Endothelial cell of umbilical vein (primary cell): Measurements from ENCODE around the gene DUOXA1.

Experiments used
- POLR2A ChIP-seq: IDR thresholded peaks from 2 replicates; pipeline ENCODE4 v1.6.1; 2012; ENCODE audit warnings: low read depth, mild to moderate bottlenecking, control low read depth, low read length
- TF ChIP-seq, protein P1 (sequence below), 2 donors: IDR thresholded peaks; 1 replicate in 1 of 2; 2 replicates in 1 of 2; pipeline ENCODE4 v1.5.1; 2011; ENCODE audit warnings: low read length in 2 of 2, mild to moderate bottlenecking in 2 of 2, moderate library complexity in 2 of 2, control low read depth in 1 of 2, inconsistent platforms in 1 of 2, low read depth in 1 of 2; ENCODE audit not compliant: insufficient read depth in 1 of 2; ENCODE audit errors: extremely low read depth in 1 of 2

DNA sequence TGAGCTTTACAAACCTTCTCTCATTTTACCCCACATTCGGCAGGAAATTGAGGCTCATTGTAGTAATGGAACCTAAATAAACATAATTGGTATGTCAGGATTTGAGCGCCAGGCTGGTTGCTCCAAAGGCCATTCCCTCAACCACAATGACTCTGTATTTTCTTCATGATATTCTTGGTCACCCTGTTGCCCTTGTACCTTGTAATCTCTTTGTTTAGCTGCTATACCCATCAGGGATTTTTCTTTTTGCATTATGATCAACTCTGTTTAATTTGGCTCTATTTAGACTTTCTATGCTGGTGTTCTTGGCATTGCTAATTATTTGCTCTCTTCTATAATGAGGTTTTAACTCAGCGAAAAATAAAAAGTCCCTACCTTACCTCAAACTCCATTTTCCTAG lies 45.5 kb downstream of the DUOXA1 start:
- no peak for TF ChIP-seq POLR2A
- TF ChIP-seq, protein P1, sequence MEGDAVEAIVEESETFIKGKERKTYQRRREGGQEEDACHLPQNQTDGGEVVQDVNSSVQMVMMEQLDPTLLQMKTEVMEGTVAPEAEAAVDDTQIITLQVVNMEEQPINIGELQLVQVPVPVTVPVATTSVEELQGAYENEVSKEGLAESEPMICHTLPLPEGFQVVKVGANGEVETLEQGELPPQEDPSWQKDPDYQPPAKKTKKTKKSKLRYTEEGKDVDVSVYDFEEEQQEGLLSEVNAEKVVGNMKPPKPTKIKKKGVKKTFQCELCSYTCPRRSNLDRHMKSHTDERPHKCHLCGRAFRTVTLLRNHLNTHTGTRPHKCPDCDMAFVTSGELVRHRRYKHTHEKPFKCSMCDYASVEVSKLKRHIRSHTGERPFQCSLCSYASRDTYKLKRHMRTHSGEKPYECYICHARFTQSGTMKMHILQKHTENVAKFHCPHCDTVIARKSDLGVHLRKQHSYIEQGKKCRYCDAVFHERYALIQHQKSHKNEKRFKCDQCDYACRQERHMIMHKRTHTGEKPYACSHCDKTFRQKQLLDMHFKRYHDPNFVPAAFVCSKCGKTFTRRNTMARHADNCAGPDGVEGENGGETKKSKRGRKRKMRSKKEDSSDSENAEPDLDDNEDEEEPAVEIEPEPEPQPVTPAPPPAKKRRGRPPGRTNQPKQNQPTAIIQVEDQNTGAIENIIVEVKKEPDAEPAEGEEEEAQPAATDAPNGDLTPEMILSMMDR (IDR thresholded peaks at IDR 0.05; ENCODE audit: extremely low read depth in 1 of 2, insufficient read depth in 1 of 2, low read depth in 1 of 2, low read length in 2 of 2) = no peak
